ENCODE data around the gene DSCAML1.

Gene DSCAML1

DNA sequence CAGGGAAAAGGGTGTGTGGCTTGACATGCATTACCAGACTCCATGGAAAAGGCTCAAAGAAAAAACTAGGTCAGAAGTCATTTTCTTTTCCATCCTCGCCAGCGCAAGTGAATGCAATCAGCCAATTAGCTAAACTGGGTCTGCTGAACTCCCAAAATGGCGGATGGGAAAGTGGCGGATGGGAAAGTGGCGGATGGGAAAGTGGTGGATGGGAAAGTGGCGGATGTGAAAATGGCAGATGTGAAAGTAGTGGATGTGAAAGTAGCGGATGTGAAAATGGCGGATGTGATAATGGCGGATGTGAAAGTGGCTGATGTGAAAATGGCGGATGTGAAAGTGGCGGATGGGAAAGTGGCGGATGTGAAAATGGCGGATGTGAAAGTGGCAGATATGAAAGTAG lies 311.0 kb downstream of the DSCAML1 start:
- H3K9ac ChIP-seq (ENCODE audit: low read depth, low read length) = no peak overlapping the region
- no peaks in the 10 kb centered on the region for H3K9me3 ChIP-seq (ENCODE audit: control insufficient read depth, insufficient read depth, low read length)
- no peaks in the 10 kb centered on the region for H3K36me3 ChIP-seq (ENCODE audit: control insufficient read depth, insufficient read depth, low read length)
- peaks cover 22% of the 10 kb centered on the region for H3K4me1 ChIP-seq (ENCODE audit: control insufficient read depth, insufficient read depth, low read length)
- no peaks in the 10 kb centered on the region for H3K27me3 ChIP-seq (ENCODE audit: control insufficient read depth, insufficient read depth, low read length)
- H3K27ac ChIP-seq (ENCODE audit: low read depth, low read length) = no peak overlapping the region
- H3K4me3 ChIP-seq (ENCODE audit: low read depth, low read length) = no peak overlapping the region

DNA sequence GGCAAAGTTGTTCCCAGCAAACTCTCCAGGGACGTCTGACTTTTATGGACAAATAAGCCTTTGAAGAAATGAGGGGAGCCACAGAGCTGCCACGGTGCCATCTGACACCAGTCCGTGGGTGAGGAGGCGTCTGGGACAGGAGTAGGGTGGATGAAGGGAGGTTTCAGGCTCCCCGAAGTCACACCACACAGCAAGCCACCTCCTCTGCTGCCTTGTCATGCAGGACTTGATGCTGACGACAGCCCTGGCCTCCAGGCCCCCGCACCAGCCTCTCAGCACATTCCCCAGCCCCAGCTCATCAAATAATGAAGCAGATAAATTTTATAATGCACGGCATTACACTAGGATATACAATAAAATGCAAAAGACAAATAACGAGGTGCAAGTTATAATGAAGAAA lies 312.9 kb downstream of the DSCAML1 start:
- no peak overlapping the region for H3K4me3 ChIP-seq (ENCODE audit: low read depth, low read length)
- peaks cover 16% of the 10 kb centered on the region for H3K4me1 ChIP-seq (ENCODE audit: control insufficient read depth, insufficient read depth, low read length)
- H3K9me3 ChIP-seq (ENCODE audit: control insufficient read depth, insufficient read depth, low read length) = no peaks in the 10 kb centered on the region
- no peak overlapping the region for H3K27ac ChIP-seq (ENCODE audit: low read depth, low read length)
- no peaks in the 10 kb centered on the region for H3K36me3 ChIP-seq (ENCODE audit: control insufficient read depth, insufficient read depth, low read length)
- no peak overlapping the region for H3K9ac ChIP-seq (ENCODE audit: low read depth, low read length)
- no peaks in the 10 kb centered on the region for H3K27me3 ChIP-seq (ENCODE audit: control insufficient read depth, insufficient read depth, low read length)

DNA sequence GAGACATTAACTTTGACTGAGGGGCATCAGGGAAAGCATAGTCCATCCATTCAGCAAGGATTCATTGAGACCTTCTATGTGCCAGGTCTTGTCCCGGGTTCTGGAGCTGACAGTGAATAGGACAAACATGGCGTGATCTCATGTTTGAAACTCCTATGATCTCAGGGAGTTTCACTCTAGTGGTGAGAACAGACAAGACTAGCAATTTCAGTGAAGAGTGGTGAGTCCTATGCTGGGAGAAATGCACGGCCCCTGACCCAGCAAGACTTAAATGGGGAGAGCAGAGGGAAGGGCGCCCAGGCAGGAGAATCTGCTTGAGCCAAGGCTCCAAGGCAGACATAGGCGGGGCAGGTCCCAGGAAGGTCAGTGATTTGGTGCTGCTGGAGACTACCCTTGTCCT lies 313.6 kb downstream of the DSCAML1 start:
- H3K27me3 ChIP-seq (ENCODE audit: control insufficient read depth, insufficient read depth, low read length) = no peaks in the 10 kb centered on the region
- H3K27ac ChIP-seq (ENCODE audit: low read depth, low read length) = no peak overlapping the region
- H3K36me3 ChIP-seq (ENCODE audit: control insufficient read depth, insufficient read depth, low read length) = no peaks in the 10 kb centered on the region
- H3K9me3 ChIP-seq (ENCODE audit: control insufficient read depth, insufficient read depth, low read length) = no peaks in the 10 kb centered on the region
- H3K9ac ChIP-seq (ENCODE audit: low read depth, low read length) = no peak overlapping the region
- peaks cover 16% of the 10 kb centered on the region for H3K4me1 ChIP-seq (ENCODE audit: control insufficient read depth, insufficient read depth, low read length)
- H3K4me3 ChIP-seq (ENCODE audit: low read depth, low read length) = no peak overlapping the region

DNA sequence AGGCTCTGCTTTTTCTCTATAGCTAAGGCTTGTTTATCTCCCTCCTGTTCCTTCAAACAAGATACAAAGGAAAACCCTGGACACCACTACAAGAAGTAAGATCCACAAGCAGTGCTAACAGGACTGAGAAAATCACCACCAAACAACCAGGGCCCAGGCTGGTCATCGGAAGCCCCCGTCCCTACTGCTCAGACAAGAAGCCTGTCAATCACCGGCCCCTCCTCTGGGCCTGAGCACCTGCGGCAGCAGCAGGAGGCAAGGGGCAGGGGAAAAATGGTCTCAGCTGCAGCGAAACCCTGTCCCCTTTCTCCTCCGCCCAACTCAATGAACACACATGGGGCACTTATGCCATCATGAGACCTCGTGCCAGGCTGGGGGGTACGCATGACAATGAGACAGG lies 314.1 kb downstream of the DSCAML1 start:
- peaks cover 16% of the 10 kb centered on the region for H3K4me1 ChIP-seq (ENCODE audit: control insufficient read depth, insufficient read depth, low read length)
- H3K36me3 ChIP-seq (ENCODE audit: control insufficient read depth, insufficient read depth, low read length) = no peaks in the 10 kb centered on the region
- H3K9ac ChIP-seq (ENCODE audit: low read depth, low read length) = no peak overlapping the region
- no peak overlapping the region for H3K4me3 ChIP-seq (ENCODE audit: low read depth, low read length)
- H3K27me3 ChIP-seq (ENCODE audit: control insufficient read depth, insufficient read depth, low read length) = no peaks in the 10 kb centered on the region
- H3K9me3 ChIP-seq (ENCODE audit: control insufficient read depth, insufficient read depth, low read length) = no peaks in the 10 kb centered on the region
- H3K27ac ChIP-seq (ENCODE audit: low read depth, low read length) = no peak overlapping the region

DNA sequence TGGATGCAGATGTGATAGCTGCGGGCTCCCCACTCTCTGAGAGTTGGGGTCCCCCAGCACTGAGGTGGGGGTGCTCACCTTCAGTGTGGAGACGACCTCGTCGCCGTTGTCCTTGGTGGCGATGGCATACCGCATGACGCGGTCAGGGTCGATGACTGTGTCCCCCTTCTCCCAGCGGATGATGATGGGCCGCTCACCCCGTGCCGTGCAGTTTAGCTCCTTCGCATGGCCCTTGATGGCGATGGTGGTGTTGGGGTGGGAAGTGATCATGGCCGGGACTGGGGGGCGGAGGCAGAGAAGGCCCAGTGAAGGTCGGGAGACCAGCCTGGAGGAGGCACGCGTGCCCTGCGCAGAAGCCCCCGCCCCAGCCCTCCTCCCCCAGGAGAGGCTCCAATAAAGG lies 315.1 kb downstream of the DSCAML1 start:
- peaks cover 16% of the 10 kb centered on the region for H3K4me1 ChIP-seq (ENCODE audit: control insufficient read depth, insufficient read depth, low read length)
- H3K27me3 ChIP-seq (ENCODE audit: control insufficient read depth, insufficient read depth, low read length) = no peaks in the 10 kb centered on the region
- no peak overlapping the region for H3K9ac ChIP-seq (ENCODE audit: low read depth, low read length)
- H3K36me3 ChIP-seq (ENCODE audit: control insufficient read depth, insufficient read depth, low read length) = no peaks in the 10 kb centered on the region
- H3K4me3 ChIP-seq (ENCODE audit: low read depth, low read length) = no peak overlapping the region
- H3K9me3 ChIP-seq (ENCODE audit: control insufficient read depth, insufficient read depth, low read length) = no peaks in the 10 kb centered on the region
- H3K27ac ChIP-seq (ENCODE audit: low read depth, low read length) = no peak overlapping the region

DNA sequence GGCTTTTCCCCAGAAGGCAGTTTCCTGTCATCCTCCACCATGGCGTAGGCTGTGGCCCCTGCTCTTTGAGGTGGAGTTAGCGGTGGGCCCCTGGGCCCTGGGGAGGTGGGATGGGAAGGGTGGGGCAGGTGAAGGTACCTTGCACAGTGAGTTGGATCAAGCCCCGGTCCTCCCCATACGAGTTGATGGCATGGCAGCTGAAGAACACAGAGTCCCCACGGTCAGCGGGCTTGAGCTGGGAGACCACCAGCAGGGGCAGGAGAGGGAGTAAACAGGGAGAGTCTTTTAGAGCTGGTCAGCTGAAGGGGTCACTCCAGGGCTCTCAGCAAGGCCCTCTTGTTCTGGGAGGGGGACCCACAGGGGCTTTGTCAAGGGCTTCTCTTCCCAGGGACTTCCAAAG lies 316.0 kb downstream of the DSCAML1 start:
- peaks cover 16% of the 10 kb centered on the region for H3K4me1 ChIP-seq (ENCODE audit: control insufficient read depth, insufficient read depth, low read length)
- no peaks in the 10 kb centered on the region for H3K27me3 ChIP-seq (ENCODE audit: control insufficient read depth, insufficient read depth, low read length)
- H3K4me3 ChIP-seq (ENCODE audit: low read depth, low read length) = no peak overlapping the region
- no peaks in the 10 kb centered on the region for H3K9me3 ChIP-seq (ENCODE audit: control insufficient read depth, insufficient read depth, low read length)
- no peak overlapping the region for H3K9ac ChIP-seq (ENCODE audit: low read depth, low read length)
- H3K36me3 ChIP-seq (ENCODE audit: control insufficient read depth, insufficient read depth, low read length) = no peaks in the 10 kb centered on the region
- H3K27ac ChIP-seq (ENCODE audit: low read depth, low read length) = no peak overlapping the region

DNA sequence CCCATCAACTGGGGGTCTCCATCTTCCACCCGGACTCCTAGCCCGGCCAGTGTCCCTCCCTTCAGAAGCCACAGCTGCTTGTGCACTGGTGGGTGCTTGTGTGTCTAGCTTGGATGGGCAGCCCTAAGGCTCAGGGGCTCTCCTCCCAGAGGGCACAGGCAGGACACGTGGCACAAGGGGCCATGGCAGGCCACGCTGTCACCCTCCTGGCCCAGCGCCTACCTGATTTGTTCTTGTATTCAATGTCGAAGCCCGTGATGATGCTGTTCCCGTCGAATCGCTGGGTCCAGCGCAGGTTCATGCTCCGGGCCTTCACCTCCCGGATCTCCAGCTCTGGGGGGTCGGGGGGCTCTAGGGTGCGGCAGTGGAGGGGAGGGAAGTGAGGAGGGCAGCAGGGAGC lies 316.8 kb downstream of the DSCAML1 start:
- Histone ChIP-seq H3K27ac (ENCODE audit: low read depth, low read length) (no peak overlapping the region), H3K27me3 (ENCODE audit: control insufficient read depth, insufficient read depth, low read length) (no peaks in the 10 kb centered on the region), H3K9me3 (ENCODE audit: control insufficient read depth, insufficient read depth, low read length) (no peaks in the 10 kb centered on the region), H3K9ac (ENCODE audit: low read depth, low read length) (no peak overlapping the region), H3K4me3 (ENCODE audit: low read depth, low read length) (no peak overlapping the region), H3K36me3 (ENCODE audit: control insufficient read depth, insufficient read depth, low read length) (no peaks in the 10 kb centered on the region), H3K4me1 (ENCODE audit: control insufficient read depth, insufficient read depth, low read length) (peaks cover 21% of the 10 kb centered on the region)

DNA sequence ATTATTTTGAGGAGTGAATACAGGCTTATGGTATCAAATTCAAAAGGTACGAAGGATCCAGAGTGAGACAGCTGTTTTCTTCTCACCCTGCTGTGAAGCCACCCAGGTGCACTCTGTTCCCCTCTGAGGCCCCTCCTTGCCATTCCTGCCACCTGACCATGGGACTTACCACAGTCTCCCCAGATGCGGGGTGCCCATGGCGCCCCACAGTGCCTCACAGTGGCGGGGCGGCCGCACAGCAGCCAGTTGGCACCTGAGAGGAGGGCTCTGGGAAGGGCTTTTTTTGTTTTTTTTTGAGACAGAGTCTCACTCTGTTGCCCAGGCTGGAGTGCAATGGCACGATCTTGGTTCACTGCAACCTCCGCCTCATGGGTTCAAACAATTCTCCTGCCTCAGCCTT lies 317.6 kb downstream of the DSCAML1 start:
- Histone ChIP-seq H3K27ac (ENCODE audit: low read depth, low read length) (no peak overlapping the region), H3K4me1 (ENCODE audit: control insufficient read depth, insufficient read depth, low read length) (peaks cover 17% of the 10 kb centered on the region), H3K9ac (ENCODE audit: low read depth, low read length) (no peak overlapping the region), H3K27me3 (ENCODE audit: control insufficient read depth, insufficient read depth, low read length) (no peaks in the 10 kb centered on the region), H3K4me3 (ENCODE audit: low read depth, low read length) (no peak overlapping the region), H3K9me3 (ENCODE audit: control insufficient read depth, insufficient read depth, low read length) (no peaks in the 10 kb centered on the region), H3K36me3 (ENCODE audit: control insufficient read depth, insufficient read depth, low read length) (no peaks in the 10 kb centered on the region)

DNA sequence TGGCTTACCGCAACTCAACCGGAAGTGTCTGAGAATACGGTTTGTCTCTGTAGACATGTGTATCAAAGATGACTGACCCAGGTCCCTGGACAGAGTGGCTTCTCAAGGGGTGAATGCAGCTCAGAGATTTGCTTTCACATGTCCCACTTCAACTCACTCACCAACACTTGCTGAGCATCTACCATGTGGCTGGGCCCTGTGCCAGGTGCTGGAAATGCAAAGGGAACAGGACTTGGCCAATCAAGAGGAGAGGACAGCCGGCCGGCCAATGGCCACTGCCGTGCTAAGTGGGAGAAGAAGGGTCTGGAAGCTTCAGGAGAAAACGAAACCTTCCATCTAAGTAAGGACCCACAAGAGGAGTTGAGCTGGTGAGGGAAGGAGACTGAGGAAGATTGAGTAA lies 318.1 kb downstream of the DSCAML1 start:
- Histone ChIP-seq H3K36me3 (ENCODE audit: control insufficient read depth, insufficient read depth, low read length) (no peaks in the 10 kb centered on the region), H3K9me3 (ENCODE audit: control insufficient read depth, insufficient read depth, low read length) (no peaks in the 10 kb centered on the region), H3K27ac (ENCODE audit: low read depth, low read length) (no peak overlapping the region), H3K4me1 (ENCODE audit: control insufficient read depth, insufficient read depth, low read length) (peaks cover 17% of the 10 kb centered on the region; the same call in 1 of the 2 replicates), H3K9ac (ENCODE audit: low read depth, low read length) (no peak overlapping the region), H3K4me3 (ENCODE audit: low read depth, low read length) (no peak overlapping the region), H3K27me3 (ENCODE audit: control insufficient read depth, insufficient read depth, low read length) (no peaks in the 10 kb centered on the region)

DNA sequence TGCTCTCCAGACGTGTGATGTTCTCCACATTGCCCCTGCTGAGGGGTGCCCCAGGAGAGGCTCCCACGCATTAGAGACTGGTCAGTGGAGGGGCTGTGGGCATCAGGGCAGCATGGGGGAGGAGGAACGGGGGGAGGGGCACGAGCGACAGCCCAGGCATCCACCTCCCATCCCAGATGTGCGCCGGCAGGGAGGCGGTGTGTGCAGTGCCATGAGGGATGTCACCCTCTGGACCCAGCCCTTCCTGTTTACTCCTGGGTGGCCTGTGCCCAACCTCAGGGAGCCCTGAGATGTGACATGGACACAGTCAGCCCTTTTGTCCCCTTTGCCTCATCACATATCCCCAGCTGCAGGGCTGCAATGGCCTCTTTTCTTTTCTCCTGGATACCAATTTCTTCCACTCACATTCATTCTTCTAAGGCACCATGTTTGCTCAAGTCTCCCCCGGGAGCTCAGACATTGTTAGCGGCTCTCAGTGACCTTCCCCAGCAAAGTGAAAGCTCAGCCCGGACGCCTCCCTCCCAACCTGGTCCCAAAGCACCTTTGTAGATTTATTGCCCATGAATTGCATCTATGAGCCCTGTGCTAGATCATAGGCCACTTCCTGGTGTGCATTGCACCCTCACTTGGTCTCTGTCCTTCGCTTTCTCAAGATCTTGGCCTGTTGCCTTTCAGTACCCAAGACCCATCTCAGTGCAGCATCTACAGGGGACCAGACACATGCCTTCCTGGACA lies 318.7 kb downstream of the DSCAML1 start:
- Histone ChIP-seq H3K4me1 (ENCODE audit: control insufficient read depth, insufficient read depth, low read length) (peaks cover 18% of the 10 kb centered on the region; the same call in 1 of the 2 replicates), H3K9ac (ENCODE audit: low read depth, low read length) (no peak overlapping the region), H3K27me3 (ENCODE audit: control insufficient read depth, insufficient read depth, low read length) (no peaks in the 10 kb centered on the region), H3K36me3 (ENCODE audit: control insufficient read depth, insufficient read depth, low read length) (no peaks in the 10 kb centered on the region), H3K9me3 (ENCODE audit: control insufficient read depth, insufficient read depth, low read length) (no peaks in the 10 kb centered on the region), H3K27ac (ENCODE audit: low read depth, low read length) (no peak overlapping the region), H3K4me3 (ENCODE audit: low read depth, low read length) (no peak overlapping the region)

DNA sequence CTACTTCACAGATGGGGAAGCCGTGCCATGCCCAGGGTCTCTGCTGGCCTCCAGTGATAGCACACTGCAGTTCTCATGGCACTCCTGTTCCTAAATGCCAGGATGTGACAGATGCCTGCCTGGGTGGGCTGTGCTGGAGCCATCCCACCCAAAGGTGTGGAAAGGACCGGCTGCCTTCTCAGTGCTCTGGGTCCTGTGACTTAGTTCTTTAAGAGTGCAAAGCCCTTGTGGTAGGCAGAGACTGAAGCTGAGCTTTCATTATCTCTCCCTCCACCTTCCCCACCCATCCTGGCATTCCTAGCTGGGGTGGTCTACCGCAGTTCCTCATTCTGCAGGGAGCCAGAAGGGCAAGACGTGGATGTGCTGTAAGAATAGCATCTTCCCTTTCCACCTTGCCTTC lies 319.3 kb downstream of the DSCAML1 start:
- Histone ChIP-seq H3K9ac (ENCODE audit: low read depth, low read length) (no peak overlapping the region), H3K4me3 (ENCODE audit: low read depth, low read length) (no peak overlapping the region), H3K27me3 (ENCODE audit: control insufficient read depth, insufficient read depth, low read length) (no peaks in the 10 kb centered on the region), H3K4me1 (ENCODE audit: control insufficient read depth, insufficient read depth, low read length) (peaks cover 18% of the 10 kb centered on the region; the same call in 1 of the 2 replicates), H3K9me3 (ENCODE audit: control insufficient read depth, insufficient read depth, low read length) (no peaks in the 10 kb centered on the region), H3K27ac (ENCODE audit: low read depth, low read length) (no peak overlapping the region), H3K36me3 (ENCODE audit: control insufficient read depth, insufficient read depth, low read length) (no peaks in the 10 kb centered on the region)

Measured in HUES48 (cell line).